ENCODE measurements around the gene MLLT10. TPM values are rescaled to one million over a fixed set of nuclear protein-coding genes. Genes with fewer than 3 reads are reported as not detected.

Gene MLLT10
- total and polyA plus RNA-seq, 4 donors: 20.6 to 97.8 (median 35.7) TPM

GRCh38 chr10:21764466-21765189 lies 230.6 kb downstream of the MLLT10 start:
- no peak for TF ChIP-seq CTCF (IDR thresholded peaks at IDR 0.05; ENCODE audit: control extremely low read depth, extremely low read depth)
- Histone ChIP-seq H3K27ac (ENCODE audit: low read depth in 1 of 2, low read length in 1 of 2) (no peak overlapping the region), H3K27me3 (ENCODE audit: control insufficient read depth in 3 of 3, insufficient read depth in 3 of 3, low read length in 2 of 3) (no peaks in the 10 kb centered on the region), H3K9ac (ENCODE audit: insufficient read depth in 1 of 2, low read length in 2 of 2) (no peak overlapping the region), H3K9me3 (ENCODE audit: control insufficient read depth in 4 of 4, insufficient read depth in 3 of 4, low read length in 3 of 4) (no peaks in the 10 kb centered on the region), H3K4me3 (no peak overlapping the region), H3K36me3 (ENCODE audit: control insufficient read depth in 4 of 4, insufficient read depth in 4 of 4, low read length in 4 of 4) (peaks cover 0 to 4% (median 0%) of the 10 kb centered on the region in 4 donors), H3K4me1 (ENCODE audit: control insufficient read depth in 5 of 5, insufficient read depth in 5 of 5, low read length in 5 of 5) (peaks cover 0 to 13% (median 0%) of the 10 kb centered on the region in 5 donors)
- ATAC-seq (ENCODE audit: insufficient read depth, low FRiP score) (no peak), DNase-seq (peak in 2 of 3 donors; percentile 65 to 70)
- WGBS, 2 donors: 61 to 84% methylated on average over 5 of the region's 5 CpGs

GRCh38 chr10:21769041-21769440 lies 235.0 kb downstream of the MLLT10 start:
- DNase-seq (no peak), ATAC-seq (ENCODE audit: insufficient read depth, low FRiP score) (no peak)
- H3K4me1 ChIP-seq (ENCODE audit: control insufficient read depth in 5 of 5, insufficient read depth in 5 of 5, low read length in 5 of 5): peaks cover 0 to 9% (median 0%) of the 10 kb centered on the region in 5 donors
- H3K4me3 ChIP-seq: no peak overlapping the region
- H3K9ac ChIP-seq (ENCODE audit: insufficient read depth in 1 of 2, low read length in 2 of 2): no peak overlapping the region
- H3K9me3 ChIP-seq (ENCODE audit: control insufficient read depth in 4 of 4, insufficient read depth in 3 of 4, low read length in 3 of 4): no peaks in the 10 kb centered on the region
- TF ChIP-seq CTCF (IDR thresholded peaks at IDR 0.05; ENCODE audit: control extremely low read depth, extremely low read depth): no peak
- no peak overlapping the region for H3K27ac ChIP-seq (ENCODE audit: low read depth in 1 of 2, low read length in 1 of 2)
- no peaks in the 10 kb centered on the region for H3K27me3 ChIP-seq (ENCODE audit: control insufficient read depth in 3 of 3, insufficient read depth in 3 of 3, low read length in 2 of 3)
- H3K36me3 ChIP-seq (ENCODE audit: control insufficient read depth in 4 of 4, insufficient read depth in 4 of 4, low read length in 4 of 4): peaks cover 0 to 4% (median 0%) of the 10 kb centered on the region in 4 donors
- WGBS, 2 donors: 90 to 92% methylated on average over 3 of the region's 3 CpGs

- H3K9ac ChIP-seq (ENCODE audit: insufficient read depth in 1 of 2, low read length in 2 of 2): no peak overlapping the region
- no peaks in the 10 kb centered on the region for H3K36me3 ChIP-seq (ENCODE audit: control insufficient read depth in 4 of 4, insufficient read depth in 4 of 4, low read length in 4 of 4)
- ATAC-seq (ENCODE audit: insufficient read depth, low FRiP score) (no peak), DNase-seq (no peak)
- H3K9me3 ChIP-seq (ENCODE audit: control insufficient read depth in 4 of 4, insufficient read depth in 3 of 4, low read length in 3 of 4): no peaks in the 10 kb centered on the region
- no peaks in the 10 kb centered on the region for H3K4me1 ChIP-seq (ENCODE audit: control insufficient read depth in 5 of 5, insufficient read depth in 5 of 5, low read length in 5 of 5)
- no peak overlapping the region for H3K4me3 ChIP-seq
- 93 to 98% methylated on average over 4 of the region's 4 CpGs for WGBS, 2 donors
- H3K27me3 ChIP-seq (ENCODE audit: control insufficient read depth in 3 of 3, insufficient read depth in 3 of 3, low read length in 2 of 3): no peaks in the 10 kb centered on the region
- H3K27ac ChIP-seq (ENCODE audit: low read depth in 1 of 2, low read length in 1 of 2): no peak overlapping the region
- TF ChIP-seq CTCF (IDR thresholded peaks at IDR 0.05; ENCODE audit: control extremely low read depth, extremely low read depth): no peak
Observed at GRCh38 chr10:21771219-21771618, 237.2 kb downstream of the MLLT10 start.

Measured in lung (tissue), 12 donors.